ENCODE results near the gene CAB39. TPM values are rescaled to one million over a fixed set of nuclear protein-coding genes. Genes with fewer than 3 reads are reported as not detected.

Gene CAB39
- total RNA-seq, 1 donor from 2014 or later, result 68.6 TPM

GRCh38 chr2:230731512-230731911, 18.9 kb downstream of the CAB39 start:
- ATAC-seq (ENCODE audit: low read depth) (no peak), DNase-seq (no peak)
- intact Hi-C loops (cut with micrococcal nuclease), result loop anchor here (5.0 kb wide), 1 partner anchor 36 kb away; no protein-coding TSS in a partner anchor
- no peak overlapping the region for H3K27ac Mint-ChIP-seq
- TF ChIP-seq, protein P1, sequence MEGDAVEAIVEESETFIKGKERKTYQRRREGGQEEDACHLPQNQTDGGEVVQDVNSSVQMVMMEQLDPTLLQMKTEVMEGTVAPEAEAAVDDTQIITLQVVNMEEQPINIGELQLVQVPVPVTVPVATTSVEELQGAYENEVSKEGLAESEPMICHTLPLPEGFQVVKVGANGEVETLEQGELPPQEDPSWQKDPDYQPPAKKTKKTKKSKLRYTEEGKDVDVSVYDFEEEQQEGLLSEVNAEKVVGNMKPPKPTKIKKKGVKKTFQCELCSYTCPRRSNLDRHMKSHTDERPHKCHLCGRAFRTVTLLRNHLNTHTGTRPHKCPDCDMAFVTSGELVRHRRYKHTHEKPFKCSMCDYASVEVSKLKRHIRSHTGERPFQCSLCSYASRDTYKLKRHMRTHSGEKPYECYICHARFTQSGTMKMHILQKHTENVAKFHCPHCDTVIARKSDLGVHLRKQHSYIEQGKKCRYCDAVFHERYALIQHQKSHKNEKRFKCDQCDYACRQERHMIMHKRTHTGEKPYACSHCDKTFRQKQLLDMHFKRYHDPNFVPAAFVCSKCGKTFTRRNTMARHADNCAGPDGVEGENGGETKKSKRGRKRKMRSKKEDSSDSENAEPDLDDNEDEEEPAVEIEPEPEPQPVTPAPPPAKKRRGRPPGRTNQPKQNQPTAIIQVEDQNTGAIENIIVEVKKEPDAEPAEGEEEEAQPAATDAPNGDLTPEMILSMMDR (IDR thresholded peaks at IDR 0.05), result no peak
- CTCF ChIA-PET, result interaction anchor here (0.6 to 1.2 kb wide), 2 partner anchors 65 to 67 kb away, joined by 3 to 4 read pairs; no protein-coding TSS in a partner anchor
- H3K36me3 Mint-ChIP-seq (ENCODE audit: low read depth), result peaks cover 8% of the 10 kb centered on the region
- H3K4me1 Mint-ChIP-seq, result peaks cover 48% of the 10 kb centered on the region
- POLR2A ChIA-PET, result no interaction called here
- H3K4me3 Mint-ChIP-seq, result no peak overlapping the region
- no peaks in the 10 kb centered on the region for H3K27me3 Mint-ChIP-seq
- H3K9me3 Mint-ChIP-seq, result no peaks in the 10 kb centered on the region

DNA sequence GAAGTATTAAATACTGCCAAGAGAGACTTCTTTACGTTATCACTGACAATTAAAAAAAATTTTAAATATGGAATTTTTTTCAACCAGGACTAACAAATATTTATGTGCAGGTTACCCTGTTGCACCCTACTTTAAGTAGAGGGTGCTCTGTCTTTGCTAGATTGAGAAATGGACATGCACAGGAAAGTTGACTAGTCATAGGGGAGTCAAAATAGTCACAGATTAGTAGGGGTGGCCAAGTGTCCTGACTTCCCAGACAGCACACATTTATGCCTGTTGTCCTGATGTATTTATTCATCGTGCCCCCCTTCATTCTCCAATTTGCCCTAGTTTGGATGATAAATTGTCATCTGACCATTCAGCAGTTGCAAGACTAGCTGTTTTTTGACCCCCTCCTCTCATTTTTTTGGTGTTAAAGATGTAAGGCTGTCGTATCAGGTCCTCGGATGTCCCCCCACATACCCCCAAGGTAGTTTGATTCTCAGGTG, 20.3 kb downstream of the CAB39 start:
- CTCF ChIA-PET, result no interaction called here

DNA sequence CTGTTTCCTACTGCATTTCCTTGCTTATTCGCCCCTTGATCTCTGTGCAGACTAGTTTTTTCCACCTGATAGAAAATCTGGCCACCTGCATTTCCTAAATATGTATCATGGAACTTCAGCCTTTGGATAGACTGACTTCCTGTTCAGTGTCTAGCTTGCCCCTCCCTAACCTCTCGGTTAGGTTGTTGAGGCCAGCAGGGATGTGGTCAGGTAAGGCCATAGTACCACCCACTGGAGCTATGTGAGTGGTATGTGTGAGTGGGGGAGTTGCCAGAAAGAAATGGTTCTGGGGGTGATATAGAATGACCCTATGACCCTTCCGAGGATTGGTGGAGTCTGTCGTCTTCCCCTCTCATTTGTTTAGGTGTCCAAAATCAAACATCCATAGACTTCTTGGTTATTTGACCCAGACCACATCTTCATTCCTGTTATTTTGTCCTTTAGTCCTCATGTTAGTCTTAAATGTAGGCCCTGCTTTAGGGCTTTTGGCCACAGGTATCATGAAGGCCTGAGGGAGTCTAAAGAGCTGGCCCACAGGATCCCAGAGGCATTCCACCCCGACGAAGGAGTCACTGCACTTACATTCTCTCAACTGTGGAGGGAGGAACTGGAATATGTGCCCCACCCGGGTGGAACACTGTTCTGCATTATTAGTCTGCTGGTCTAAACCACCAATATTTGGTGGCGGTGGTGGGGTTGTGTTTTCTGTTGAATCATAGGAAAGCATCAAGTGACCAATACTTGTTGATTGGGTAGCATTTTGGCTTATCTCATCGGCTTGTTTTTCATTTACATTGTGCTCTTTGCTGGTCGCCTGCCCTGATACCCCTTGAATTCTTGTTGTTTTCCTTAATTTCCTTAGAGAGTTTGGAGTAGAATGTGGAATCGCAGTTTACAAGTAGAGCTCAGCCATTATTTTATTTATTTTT, 21.9 kb downstream of the CAB39 start:
- POLR2A ChIA-PET, result interaction anchor here (1.3 kb wide), 1 partner anchor 21 kb away, joined by 3 read pairs; no protein-coding TSS in a partner anchor
- H3K27me3 Mint-ChIP-seq, result no peaks in the 10 kb centered on the region

More for the DNA sequence above, 20.3 kb downstream of the CAB39 start:
- H3K36me3 Mint-ChIP-seq (ENCODE audit: low read depth), result peaks cover 4% of the 10 kb centered on the region
- TF ChIP-seq, protein P1 (IDR thresholded peaks at IDR 0.05), result no peak
- no peak for DNase-seq
- peaks cover 59% of the 10 kb centered on the region for H3K4me1 Mint-ChIP-seq
- H3K4me3 Mint-ChIP-seq, result no peak overlapping the region
- no peaks in the 10 kb centered on the region for H3K27me3 Mint-ChIP-seq
- POLR2A ChIA-PET, result interaction anchor here (0.5 to 1.3 kb wide), 2 partner anchors 19 to 61 kb away, joined by 3 read pairs; no protein-coding TSS in a partner anchor
- no peaks in the 10 kb centered on the region for H3K9me3 Mint-ChIP-seq
- intact Hi-C loops (cut with micrococcal nuclease), result loop anchor here (5.0 kb wide), 1 partner anchor 34 kb away; no protein-coding TSS in a partner anchor
- ATAC-seq (ENCODE audit: low read depth), result no peak
- no peak overlapping the region for H3K27ac Mint-ChIP-seq

DNA sequence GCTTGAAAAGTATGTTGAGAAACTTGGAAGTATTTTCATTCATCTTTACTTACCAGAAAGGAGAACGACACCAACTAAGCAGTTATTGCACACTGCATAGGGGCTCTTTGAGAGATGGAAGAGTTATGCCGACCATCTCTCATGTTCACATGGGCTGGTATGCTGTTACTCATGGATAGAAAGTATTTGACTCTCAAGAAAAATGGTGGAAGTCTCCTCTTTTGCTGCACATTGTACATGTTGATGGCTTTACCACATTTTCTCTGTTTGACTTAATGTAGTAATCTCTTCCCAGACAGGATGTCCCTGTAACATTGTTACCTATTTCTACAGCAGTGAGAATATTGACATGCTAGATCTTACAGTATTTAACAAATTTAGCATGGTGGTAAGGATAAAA, 23.2 kb downstream of the CAB39 start:
- Mint-ChIP-seq H3K4me1 (peaks cover 66% of the 10 kb centered on the region), H3K36me3 (ENCODE audit: low read depth) (peaks cover 12% of the 10 kb centered on the region), H3K27ac (peak overlapping the region; percentile 24), H3K27me3 (no peaks in the 10 kb centered on the region), H3K9me3 (no peaks in the 10 kb centered on the region), H3K4me3 (no peak overlapping the region)
- no peak for DNase-seq
- CTCF ChIA-PET, result interaction anchor here (0.7 kb wide), 1 partner anchor 9 kb away, joined by 3 read pairs; no protein-coding TSS in a partner anchor
- POLR2A ChIA-PET, result no interaction called here
- ATAC-seq (ENCODE audit: low read depth), result no peak
- TF ChIP-seq, protein P1 (IDR thresholded peaks at IDR 0.05), result no peak
- intact Hi-C loops (cut with micrococcal nuclease), result loop anchor here (2.0 kb wide), 1 partner anchor 15 kb away; no protein-coding TSS in a partner anchor

More for the DNA sequence above, 21.9 kb downstream of the CAB39 start:
- ATAC-seq (ENCODE audit: low read depth) (no peak), DNase-seq (no peak)
- H3K36me3 Mint-ChIP-seq (ENCODE audit: low read depth), result peaks cover 4% of the 10 kb centered on the region
- no peak overlapping the region for H3K4me3 Mint-ChIP-seq
- TF ChIP-seq, protein P1 (IDR thresholded peaks at IDR 0.05), result no peak
- peaks cover 66% of the 10 kb centered on the region for H3K4me1 Mint-ChIP-seq
- CTCF ChIA-PET, result no interaction called here
- intact Hi-C loops (cut with micrococcal nuclease), result loop anchor here (2.0 to 5.0 kb wide), 2 partner anchors 16 to 33 kb away; no protein-coding TSS in a partner anchor
- H3K27ac Mint-ChIP-seq, result no peak overlapping the region
- no peaks in the 10 kb centered on the region for H3K9me3 Mint-ChIP-seq

GRCh38 chr2:230737300-230737699, 24.7 kb downstream of the CAB39 start:
- intact Hi-C loops (cut with micrococcal nuclease), result no loop called here
- Mint-ChIP-seq H3K4me3 (peak overlapping the region; percentile 11), H3K27me3 (no peaks in the 10 kb centered on the region), H3K27ac (no peak overlapping the region), H3K4me1 (peaks cover 64% of the 10 kb centered on the region), H3K9me3 (no peaks in the 10 kb centered on the region), H3K36me3 (ENCODE audit: low read depth) (peaks cover 18% of the 10 kb centered on the region)
- ATAC-seq (ENCODE audit: low read depth), result no peak
- TF ChIP-seq, protein P1 (IDR thresholded peaks at IDR 0.05), result no peak
- CTCF ChIA-PET, result no interaction called here
- POLR2A ChIA-PET, result interaction anchor here (1.7 kb wide), 1 partner anchor 25 kb away, joined by 6 read pairs; the partner anchor contains the start of gene CAB39
- DNase-seq, result no peak

Measured in activated B cell treated with CpG ODN at 0.5 μM for 24 hours (primary cell).